NCI-H1930 (cell line): ENCODE results near the gene NHSL2.

ENCODE experiments used
- DNase-seq, 2 experiments: peaks; one replicate each; lab custom pipeline; 2025; lab: John Stamatoyannopoulos, UW

NHSL2 gene

GRCh38 chrX:72078411-72078810 lies 167.8 kb downstream of the NHSL2 start:
- no peak for DNase-seq

GRCh38 chrX:72079607-72080006 lies 169.0 kb downstream of the NHSL2 start:
- no peak for DNase-seq

DNA sequence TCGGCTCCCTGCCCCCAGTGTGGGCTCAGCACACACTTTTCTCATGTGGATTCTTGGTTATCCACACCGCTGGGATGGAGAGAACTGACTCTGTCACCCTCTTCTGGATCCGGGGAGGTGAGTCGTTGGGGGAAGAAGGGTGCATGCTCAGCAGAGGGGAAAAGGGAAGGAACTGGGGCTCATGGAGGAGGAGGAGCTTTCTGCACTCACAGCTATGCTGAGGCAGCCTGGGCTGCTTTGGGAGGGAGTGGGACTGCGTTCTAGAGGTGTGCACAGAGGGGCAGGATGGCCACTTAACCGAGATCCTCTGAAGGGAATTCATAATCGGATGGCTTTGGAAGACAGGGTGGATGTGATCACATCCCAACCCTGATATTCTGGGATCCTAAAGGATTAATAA lies 169.5 kb downstream of the NHSL2 start:
- no peak for DNase-seq

GRCh38 chrX:72080800-72081199 lies 170.2 kb downstream of the NHSL2 start:
- no peak for DNase-seq

DNA sequence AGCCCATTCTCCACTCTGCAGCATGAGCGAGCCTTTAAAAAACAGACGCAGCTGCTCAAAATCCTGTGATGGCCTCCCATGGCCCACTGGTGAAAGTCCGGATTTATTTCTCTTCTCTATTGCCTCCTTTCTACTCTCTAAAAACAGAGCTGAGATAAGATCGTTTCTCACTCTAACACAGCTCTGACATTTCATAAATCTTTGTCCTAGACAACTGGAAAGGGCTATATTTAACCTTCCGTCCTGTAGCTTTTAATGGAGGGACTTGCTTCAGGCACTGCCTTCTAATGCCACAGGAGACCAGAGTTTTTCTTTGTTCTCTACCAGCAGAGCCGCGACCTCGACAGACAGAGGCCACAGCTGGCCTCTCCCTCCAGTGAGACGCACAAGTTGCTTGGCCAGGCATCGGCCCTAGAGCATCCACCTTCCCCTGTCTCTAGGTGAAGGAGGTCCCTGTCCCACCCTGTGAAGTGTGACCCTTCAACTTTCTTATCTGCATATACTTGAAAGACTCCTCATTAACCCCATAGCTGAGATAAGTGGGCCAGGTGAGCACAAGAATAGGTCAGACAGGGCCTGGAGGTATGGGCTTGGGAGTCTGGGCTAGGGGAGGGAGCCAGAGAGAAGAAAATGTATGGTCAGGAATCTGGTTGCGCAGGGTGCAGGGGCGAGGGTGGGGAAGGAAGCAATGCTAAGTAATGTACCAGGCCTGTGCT lies 171.1 kb downstream of the NHSL2 start:
- no peak for DNase-seq

DNA sequence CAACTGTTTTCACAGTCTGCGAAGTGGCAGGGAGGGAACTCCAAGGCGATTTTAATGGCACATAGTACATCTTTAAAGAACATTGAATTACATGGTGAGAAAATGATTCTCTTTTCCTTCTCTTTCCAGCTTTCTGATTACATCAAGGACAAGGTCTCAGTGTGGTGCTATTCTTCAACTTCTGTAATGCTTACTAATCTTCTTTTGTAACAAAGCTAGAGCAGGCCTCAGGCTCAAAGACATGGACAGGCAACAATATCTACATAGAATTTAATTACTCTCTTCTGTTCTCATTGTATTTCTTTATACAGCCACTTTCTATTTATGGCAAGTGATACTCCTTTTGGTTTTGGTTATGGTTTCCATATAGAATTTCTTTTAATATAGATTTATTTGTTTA lies 172.6 kb downstream of the NHSL2 start:
- DNase-seq: no peak

DNA sequence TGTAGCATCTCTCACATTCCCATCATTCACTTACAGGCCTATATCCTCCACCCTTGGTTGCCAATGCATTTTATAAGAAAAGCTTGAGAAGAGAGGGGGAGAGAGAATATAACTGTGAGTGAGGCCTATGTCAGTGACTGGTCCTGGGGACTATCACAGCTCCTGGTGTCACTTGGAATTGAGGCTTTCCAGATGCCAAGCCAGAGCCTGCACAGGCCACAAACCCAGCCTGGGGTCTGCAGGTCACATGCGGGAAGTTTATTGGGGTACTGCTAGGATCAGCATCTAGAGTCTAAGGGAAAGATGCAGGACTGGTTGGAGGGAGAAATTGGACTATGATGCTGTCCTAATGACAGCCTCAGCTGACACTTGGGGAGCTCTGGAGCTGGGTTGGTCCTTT lies 173.5 kb downstream of the NHSL2 start:
- DNase-seq: no peak

GRCh38 chrX:72086995-72087394 lies 176.3 kb downstream of the NHSL2 start:
- DNase-seq: no peak

DNA sequence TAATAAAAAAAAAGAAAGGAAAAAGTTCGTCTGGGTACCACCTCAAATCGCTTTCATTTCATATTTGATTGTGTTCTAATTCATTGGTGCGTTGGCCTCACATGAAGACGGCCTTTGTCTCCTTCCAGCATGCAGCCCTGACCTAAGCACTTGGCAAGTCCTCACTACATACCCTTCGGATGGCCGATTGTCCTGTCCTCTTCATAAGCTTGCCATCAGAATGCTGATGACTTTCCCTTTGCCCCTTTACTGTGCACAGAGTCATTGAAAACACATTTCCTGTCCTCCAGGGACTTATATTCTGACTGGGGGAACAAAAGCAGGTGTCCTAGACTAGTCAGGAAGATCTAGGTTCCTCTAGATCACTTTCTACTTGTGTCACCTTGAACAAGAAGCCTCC lies 178.1 kb downstream of the NHSL2 start:
- no peak for DNase-seq

DNA sequence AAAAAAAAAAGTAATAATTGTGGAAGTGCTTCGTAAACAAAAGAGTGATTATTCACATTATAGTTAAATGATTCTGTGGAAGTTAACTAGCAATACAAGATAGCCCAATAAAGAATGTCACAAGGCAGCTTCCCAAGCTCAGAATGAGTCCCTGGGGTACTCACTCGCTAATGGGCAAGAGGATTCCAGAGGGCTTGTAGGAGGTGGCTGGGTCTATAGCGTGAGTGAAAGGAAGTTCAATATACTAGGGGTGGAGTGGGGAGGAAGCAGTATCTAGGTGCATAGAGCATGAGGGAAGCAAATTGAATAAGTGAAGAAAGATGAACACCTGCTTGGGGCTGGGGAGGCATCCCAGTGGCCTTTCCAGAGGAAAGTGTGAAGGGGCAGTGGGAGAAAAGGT lies 178.6 kb downstream of the NHSL2 start:
- DNase-seq: no peak

- DNase-seq: no peak
These were observed 184.2 kb downstream of the NHSL2 start for GRCh38 chrX:72094894-72095293.

- no peak for DNase-seq
These were observed 184.7 kb downstream of the NHSL2 start for GRCh38 chrX:72095370-72095769.

- no peak for DNase-seq
These were observed 186.5 kb downstream of the NHSL2 start for GRCh38 chrX:72097098-72097497.

DNA sequence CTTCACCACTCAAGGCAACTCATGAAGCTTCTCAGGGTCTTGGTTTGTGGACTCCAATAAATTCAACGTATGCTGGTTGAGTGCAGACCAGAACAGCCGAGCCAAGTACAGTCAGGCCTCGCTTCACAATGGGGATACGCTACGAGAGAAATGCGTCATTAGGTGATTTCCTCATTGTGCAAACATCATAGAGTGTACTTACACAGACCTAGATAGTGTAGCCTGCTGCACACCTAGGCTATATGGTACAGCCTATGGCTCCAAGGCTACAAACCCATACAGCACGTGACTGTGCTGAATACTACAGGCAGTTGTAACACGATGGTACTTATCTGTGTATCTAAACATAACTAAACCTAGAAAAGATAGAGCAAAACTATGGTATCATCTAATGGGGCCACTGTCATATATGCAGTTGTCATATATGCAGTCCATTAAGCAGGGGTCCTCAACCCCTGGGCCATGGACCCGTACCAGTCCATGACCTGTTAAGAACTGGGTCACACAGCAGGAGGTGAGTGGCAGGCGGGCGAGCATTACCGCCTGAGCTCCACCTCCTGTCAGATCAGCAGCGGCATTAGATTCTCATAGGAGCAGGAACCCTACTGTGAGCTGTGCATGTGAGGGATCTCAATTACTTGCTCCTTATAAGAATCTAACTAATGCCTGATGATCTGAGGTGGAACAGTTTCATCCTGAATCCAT lies 189.6 kb downstream of the NHSL2 start:
- no peak for DNase-seq

DNA sequence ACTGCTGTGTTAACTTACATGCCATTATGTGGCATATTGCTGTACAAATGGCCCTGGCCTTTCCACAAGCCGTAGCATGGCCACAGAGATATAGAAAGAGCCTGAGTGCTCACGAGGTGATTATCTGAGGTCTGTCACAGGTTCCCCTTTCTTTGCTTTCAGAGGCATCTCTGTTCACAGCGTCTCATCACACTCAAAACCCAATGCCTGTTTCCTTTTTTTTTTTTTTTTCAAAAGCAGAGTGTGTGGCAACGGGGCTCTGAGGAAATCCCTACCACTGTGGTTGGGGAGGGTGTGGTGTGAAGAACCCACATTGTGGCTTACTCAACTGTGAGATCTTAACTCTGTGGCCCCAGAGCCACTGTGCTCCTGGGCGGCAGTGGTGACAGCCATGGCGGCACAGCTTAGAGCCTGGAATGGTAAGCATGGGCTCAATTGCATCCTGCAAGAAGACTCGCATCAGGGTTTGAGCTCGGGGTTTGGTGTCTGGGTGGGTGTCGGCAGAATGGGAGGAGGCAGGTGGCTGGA lies 190.2 kb downstream of the NHSL2 start:
- no peak for DNase-seq

GRCh38 chrX:72101597-72102037 lies 191.0 kb downstream of the NHSL2 start:
- no peak for DNase-seq

- no peak for DNase-seq
These were observed 191.5 kb downstream of the NHSL2 start for GRCh38 chrX:72102126-72102525.

GRCh38 chrX:72102760-72103159 lies 192.1 kb downstream of the NHSL2 start:
- DNase-seq: no peak

DNA sequence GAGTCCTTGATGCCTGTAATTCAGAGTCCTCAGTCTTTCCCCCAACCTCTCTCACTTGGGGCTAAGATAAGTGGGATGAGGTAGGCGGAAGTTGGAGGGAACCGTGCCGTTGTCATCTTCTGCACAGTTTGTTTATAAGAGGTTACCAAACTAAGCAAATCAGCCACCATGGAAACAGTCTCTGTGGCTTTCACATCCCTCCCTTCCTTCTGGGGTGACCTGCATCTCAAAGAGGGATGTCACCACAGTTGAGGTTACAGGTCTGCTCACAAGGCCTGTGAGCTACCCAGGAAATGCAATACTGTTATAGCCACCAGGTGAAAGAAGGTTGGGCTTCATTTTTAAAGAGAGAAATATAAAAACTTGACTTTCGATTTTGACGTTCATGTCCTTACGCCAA lies 194.8 kb downstream of the NHSL2 start:
- no peak for DNase-seq

DNA sequence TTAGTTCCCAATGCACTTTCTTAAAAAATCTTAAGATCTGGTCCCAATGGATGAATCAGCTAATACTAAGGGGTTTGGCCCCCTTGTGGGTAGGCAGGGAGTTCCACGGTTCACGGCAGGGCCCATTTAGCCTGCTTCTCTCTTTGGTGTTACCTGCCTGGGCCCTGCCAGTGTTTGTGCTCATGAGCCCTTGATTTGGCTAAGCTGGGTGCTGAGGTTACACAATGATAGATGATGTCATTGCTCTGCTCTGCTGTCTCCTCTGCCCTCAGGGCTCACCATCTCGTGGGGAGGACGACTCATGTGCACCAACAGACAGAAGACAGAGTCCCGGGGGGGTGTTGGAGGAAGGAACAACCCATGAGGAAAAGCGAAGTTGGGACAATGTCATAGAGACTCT lies 196.7 kb downstream of the NHSL2 start:
- DNase-seq: no peak

GRCh38 chrX:72107841-72108595 lies 197.4 kb downstream of the NHSL2 start:
- no peak for DNase-seq

GRCh38 chrX:72108666-72109065 lies 198.0 kb downstream of the NHSL2 start:
- no peak for DNase-seq
